ENCODE measurements around the gene RASAL2. TPM values are rescaled to one million over a fixed set of nuclear protein-coding genes. Genes with fewer than 3 reads are reported as not detected.

Gene RASAL2
- total RNA-seq, 1 experiment from 2014 or later = 22.2 TPM

DNA sequence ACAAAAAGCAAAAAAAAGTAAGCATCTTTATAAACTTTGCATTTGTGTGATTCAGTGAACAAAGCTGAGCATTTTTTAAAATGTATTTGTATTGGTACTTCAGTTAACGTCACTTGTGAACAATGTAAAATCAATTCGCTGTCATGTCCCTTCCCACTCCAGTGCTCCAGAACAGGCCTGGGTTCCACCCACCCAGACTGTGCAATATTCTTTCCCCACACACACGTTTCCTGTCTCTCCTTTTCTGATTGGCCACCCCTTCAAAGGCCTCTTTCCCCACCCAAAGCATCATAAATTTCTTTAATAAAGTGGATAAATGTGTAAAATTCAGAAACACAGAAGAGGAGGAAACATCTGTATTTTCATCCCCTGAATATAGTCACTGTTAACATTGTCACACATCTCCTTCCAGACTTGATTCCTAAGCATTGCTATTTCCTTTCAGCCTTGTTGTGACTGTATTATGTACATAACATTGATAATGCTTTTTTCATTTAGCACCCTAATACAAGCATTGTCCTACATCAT is 390.9 kb downstream of the RASAL2 start:
- Histone ChIP-seq H3K27me3 (ENCODE audit: insufficient read depth, low read length) (no peaks in the 10 kb centered on the region), H3K23me2 (ENCODE audit: insufficient read length, low read depth, low read length, poor library complexity, severe bottlenecking) (no peaks in the 10 kb centered on the region), H3K56ac (ENCODE audit: insufficient read length, low read depth, low read length) (no peak overlapping the region), H4K5ac (ENCODE audit: insufficient read length, low read depth, low read length) (no peak overlapping the region), H3K9ac (ENCODE audit: extremely low read depth, insufficient read length, low read length) (no peak overlapping the region), H2AFZ (ENCODE audit: low read length) (no peak overlapping the region), H3K27ac (ENCODE audit: insufficient read length, low read depth, low read length) (no peak overlapping the region), H2BK12ac (ENCODE audit: insufficient read length, low read depth, low read length) (no peak overlapping the region), H2AK5ac (ENCODE audit: insufficient read length, low read length) (no peak overlapping the region), H2BK120ac (ENCODE audit: low read depth, low read length, poor library complexity, severe bottlenecking) (no peak overlapping the region), H3K4ac (ENCODE audit: low read depth, low read length) (no peak overlapping the region), H2BK20ac (ENCODE audit: low read depth, low read length, poor library complexity, severe bottlenecking) (no peak overlapping the region), H4K91ac (ENCODE audit: insufficient read length, low read depth, low read length) (no peak overlapping the region), H3K18ac (ENCODE audit: insufficient read length, low read depth, low read length) (no peak overlapping the region), H3K4me2 (ENCODE audit: insufficient read depth, insufficient read length, low read length) (no peak overlapping the region), H3K79me1 (ENCODE audit: insufficient read depth, low read depth, low read length, poor library complexity, severe bottlenecking) (no peaks in the 10 kb centered on the region), H3K4me1 (ENCODE audit: insufficient read depth, low read length) (no peaks in the 10 kb centered on the region), H4K8ac (replicated peaks; ENCODE audit: insufficient read length, low read depth, low read length) (no peak overlapping the region), H3T11ph (ENCODE audit: low read length) (no peak overlapping the region), H2BK5ac (ENCODE audit: insufficient read length, low read length) (no peak overlapping the region), H3K14ac (ENCODE audit: insufficient read depth, low read length) (no peak overlapping the region), H3K9me3 (ENCODE audit: control insufficient read depth, low read depth, low read length) (no peaks in the 10 kb centered on the region), H4K20me1 (ENCODE audit: control insufficient read depth, insufficient read depth, insufficient read length) (no peaks in the 10 kb centered on the region), H2BK15ac (ENCODE audit: low read depth, low read length) (no peak overlapping the region), H3K79me2 (ENCODE audit: insufficient read depth, low read length) (no peaks in the 10 kb centered on the region), H3K23ac (ENCODE audit: insufficient read length, low read depth, low read length) (no peak overlapping the region)
- peaks cover 0 to 8% (median 4%) of the 10 kb centered on the region in 3 experiments; a peak in 2 of 7 replicates for H3K36me3 Mint-ChIP-seq (ENCODE audit: insufficient read depth in 1 of 3, low read depth in 3 of 3)
- no peak overlapping the region for H3K4me3 Mint-ChIP-seq
- H3K4me1 Mint-ChIP-seq = peaks cover 3 to 9% of the 10 kb centered on the region in 2 experiments; a peak in 2 of 4 replicates
- H3K27ac Mint-ChIP-seq = no peak overlapping the region
- DNase-seq = no peak
- no peaks in the 10 kb centered on the region for H3K27me3 Mint-ChIP-seq (ENCODE audit: low read depth)
- TF ChIP-seq, protein P1, sequence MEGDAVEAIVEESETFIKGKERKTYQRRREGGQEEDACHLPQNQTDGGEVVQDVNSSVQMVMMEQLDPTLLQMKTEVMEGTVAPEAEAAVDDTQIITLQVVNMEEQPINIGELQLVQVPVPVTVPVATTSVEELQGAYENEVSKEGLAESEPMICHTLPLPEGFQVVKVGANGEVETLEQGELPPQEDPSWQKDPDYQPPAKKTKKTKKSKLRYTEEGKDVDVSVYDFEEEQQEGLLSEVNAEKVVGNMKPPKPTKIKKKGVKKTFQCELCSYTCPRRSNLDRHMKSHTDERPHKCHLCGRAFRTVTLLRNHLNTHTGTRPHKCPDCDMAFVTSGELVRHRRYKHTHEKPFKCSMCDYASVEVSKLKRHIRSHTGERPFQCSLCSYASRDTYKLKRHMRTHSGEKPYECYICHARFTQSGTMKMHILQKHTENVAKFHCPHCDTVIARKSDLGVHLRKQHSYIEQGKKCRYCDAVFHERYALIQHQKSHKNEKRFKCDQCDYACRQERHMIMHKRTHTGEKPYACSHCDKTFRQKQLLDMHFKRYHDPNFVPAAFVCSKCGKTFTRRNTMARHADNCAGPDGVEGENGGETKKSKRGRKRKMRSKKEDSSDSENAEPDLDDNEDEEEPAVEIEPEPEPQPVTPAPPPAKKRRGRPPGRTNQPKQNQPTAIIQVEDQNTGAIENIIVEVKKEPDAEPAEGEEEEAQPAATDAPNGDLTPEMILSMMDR (conservative IDR thresholded peaks at IDR 0.05) = no peak
- WGBS (ENCODE audit: extremely low coverage, insufficient read length, low lambda C conversion rate) = no CpG with 5 or more reads among the region's 3 CpGs
- H3K9me3 Mint-ChIP-seq = no peaks in the 10 kb centered on the region
